KBM-7 (cell line): ENCODE results near the gene GPR151.
"Not testable (repeated sequence)": the region's sequence is repeated elsewhere in the genome, so short reads cannot be mapped to it uniquely, and the experiment has no call there.

Experiments
- DNase-seq: peaks from one replicate; pipeline ENCODE4 v3.0.0-alpha.2; 2015
- in situ Hi-C: fragments of 300-500 bp; cut with MboI; formaldehyde crosslinking; loops from 2 replicates; pipeline ENCODE4 v1.14.3; 2020; ENCODE audit warnings: low sequenced_read_pairs, low pct_unique_long_range_greater_than_20kb, mixed read lengths

Gene GPR151

GRCh38 chr5:146516151-146516475 is at the start of gene GPR151:
TSS of gene GPR151 (minus strand) at chr5:146516190. CDS start at chr5:146516113, 77 bp downstream.
- in situ Hi-C loops: no loop called here
- peak; percentile 42 for DNase-seq

- no peak for DNase-seq
- in situ Hi-C loops: no loop called here
These were observed 48.2 kb upstream of the GPR151 start for GRCh38 chr5:146564007-146564762.

- no peak for DNase-seq
- in situ Hi-C loops: no loop called here
These were observed 46.5 kb upstream of the GPR151 start for GRCh38 chr5:146562461-146562860.

- no peak for DNase-seq
- in situ Hi-C loops: no loop called here
These were observed 45.7 kb upstream of the GPR151 start for GRCh38 chr5:146561711-146562110.

- no peak for DNase-seq
- in situ Hi-C loops: no loop called here
These were observed 44.3 kb upstream of the GPR151 start for GRCh38 chr5:146560205-146560812.

- in situ Hi-C loops, DNase-seq: not testable (repeated sequence)
These were observed 40.9 kb upstream of the GPR151 start for GRCh38 chr5:146556884-146557283.

- no peak for DNase-seq
- in situ Hi-C loops: no loop called here
These were observed 37.5 kb upstream of the GPR151 start for GRCh38 chr5:146553446-146553845.

- in situ Hi-C loops: loop anchor here (10.0 to 25.0 kb wide), 2 partner anchors 415 to 638 kb away; no protein-coding TSS in a partner anchor
- DNase-seq: no peak
These were observed 33.6 kb upstream of the GPR151 start for GRCh38 chr5:146549615-146550014.

- in situ Hi-C loops: loop anchor here (10.0 to 25.0 kb wide), 2 partner anchors 416 to 638 kb away; no protein-coding TSS in a partner anchor
- no peak for DNase-seq
These were observed 32.9 kb upstream of the GPR151 start for GRCh38 chr5:146548781-146549449.

GRCh38 chr5:146544232-146544631 is 28.2 kb upstream of the GPR151 start:
- DNase-seq: no peak
- in situ Hi-C loops: loop anchor here (10.0 to 25.0 kb wide), 2 partner anchors 421 to 643 kb away; no protein-coding TSS in a partner anchor

GRCh38 chr5:146541958-146542849 is 26.2 kb upstream of the GPR151 start:
- in situ Hi-C loops: loop anchor here (10.0 to 25.0 kb wide), 2 partner anchors 423 to 645 kb away; no protein-coding TSS in a partner anchor
- peak; percentile 78 for DNase-seq

GRCh38 chr5:146540414-146540813 is 24.4 kb upstream of the GPR151 start:
- no peak for DNase-seq
- in situ Hi-C loops: loop anchor here (10.0 to 25.0 kb wide), 2 partner anchors 424 to 647 kb away; no protein-coding TSS in a partner anchor

GRCh38 chr5:146539973-146540372 is 24.0 kb upstream of the GPR151 start:
- in situ Hi-C loops: loop anchor here (10.0 to 25.0 kb wide), 2 partner anchors 425 to 647 kb away; no protein-coding TSS in a partner anchor

GRCh38 chr5:146538432-146538831 is 22.4 kb upstream of the GPR151 start:
- in situ Hi-C loops: loop anchor here (25.0 kb wide), 1 partner anchor 649 kb away; no protein-coding TSS in a partner anchor
- DNase-seq: no peak

More at GRCh38 chr5:146539973-146540372, 24.0 kb upstream of the GPR151 start:
- DNase-seq: no peak

- in situ Hi-C loops: loop anchor here (25.0 kb wide), 1 partner anchor 653 kb away; no protein-coding TSS in a partner anchor
- DNase-seq: no peak
These were observed 17.9 kb upstream of the GPR151 start for GRCh38 chr5:146533882-146534281.

GRCh38 chr5:146533260-146533857 is 17.4 kb upstream of the GPR151 start:
- in situ Hi-C loops: loop anchor here (25.0 kb wide), 1 partner anchor 654 kb away; no protein-coding TSS in a partner anchor

GRCh38 chr5:146529984-146530383 is 14.0 kb upstream of the GPR151 start:
- in situ Hi-C loops: loop anchor here (25.0 kb wide), 1 partner anchor 657 kb away; no protein-coding TSS in a partner anchor
- DNase-seq: no peak

More at GRCh38 chr5:146533260-146533857, 17.4 kb upstream of the GPR151 start:
- DNase-seq: peak; percentile 69

GRCh38 chr5:146528236-146528635 is 12.2 kb upstream of the GPR151 start:
- in situ Hi-C loops: loop anchor here (25.0 kb wide), 1 partner anchor 659 kb away; no protein-coding TSS in a partner anchor
- DNase-seq: peak; percentile 32
